ENCODE results near the gene LRRC66.

- no peak for TF ChIP-seq ZNF274 (IDR thresholded peaks at IDR 0.05; ENCODE audit: low read depth, low read length)
- no peak for TF ChIP-seq YY1 (IDR thresholded peaks at IDR 0.05; ENCODE audit: insufficient read depth, insufficient read length)
Measured at GRCh38 chr4:52035190-52035589, 15.0 kb upstream of the LRRC66 start.
